CD4-positive, alpha-beta memory T cell (primary cell): ENCODE results near the gene CCDC57. TPM values are rescaled to one million over a fixed set of nuclear protein-coding genes. Genes with fewer than 3 reads are reported as not detected.

Experiments
- CTCF ChIA-PET: fragments of 350-600 bp; sonication (Branson Sonifier 250); formaldehyde crosslinking; loops from one replicate; lab custom pipeline; 2021; ENCODE audit warnings: inconsistent platforms; ENCODE audit not compliant: partially characterized antibody; lab: Charles Lee
- POLR2A ChIA-PET: fragments of 350-600 bp; sonication (Branson Sonifier 250); formaldehyde crosslinking; loops from one replicate; lab custom pipeline; 2021; ENCODE audit not compliant: partially characterized antibody; lab: Charles Lee
- DNase-seq, 5 donors: peaks; one replicate each; pipeline versions ENCODE4 v3.0.0 to v3.0.0-alpha.2; 2020 to 2022; ENCODE audit warnings: mixed read lengths in 1 of 5
- H3K27ac ChIP-seq: one replicate; pipeline ENCODE4 v1.7.0; 2013; ENCODE audit warnings: low read depth, low read length
- H3K27me3 ChIP-seq: 2 replicates; pipeline ENCODE4 v1.7.0; 2013; ENCODE audit warnings: mild to moderate bottlenecking, low read length, moderate library complexity; ENCODE audit not compliant: insufficient read depth
- H3K36me3 ChIP-seq: 2 replicates; pipeline ENCODE4 v1.7.0; 2013; ENCODE audit warnings: mild to moderate bottlenecking, low read length, moderate library complexity; ENCODE audit not compliant: insufficient read depth
- H3K4me1 ChIP-seq: 2 replicates; pipeline ENCODE4 v1.7.0; 2013; ENCODE audit warnings: mild to moderate bottlenecking, low read length, moderate library complexity; ENCODE audit not compliant: insufficient read depth
- H3K4me3 ChIP-seq, 2 donors: one replicate each; pipeline ENCODE4 v1.7.0; 2013; ENCODE audit warnings: low read length in 2 of 2, mild to moderate bottlenecking in 1 of 2
- H3K9me3 ChIP-seq, 2 donors: one replicate each; pipeline ENCODE4 v1.7.0; 2013; ENCODE audit warnings: low read length in 2 of 2, control low read depth in 1 of 2; ENCODE audit not compliant: control insufficient read depth in 1 of 2
- H3K27ac Mint-ChIP-seq, 7 donors: one replicate each; pipeline ENCODE4 v1.8.0; 2020 to 2021; ENCODE audit warnings: mixed read lengths in 7 of 7, mild to moderate bottlenecking in 6 of 7, inconsistent platforms in 3 of 7, moderate library complexity in 3 of 7
- H3K27me3 Mint-ChIP-seq, 2 donors: one replicate each; pipeline ENCODE4 v1.8.0; 2020 to 2021; ENCODE audit warnings: mixed read lengths in 2 of 2
- H3K36me3 Mint-ChIP-seq, 2 donors: one replicate each; pipeline ENCODE4 v1.8.0; 2020 to 2021; ENCODE audit warnings: mixed read lengths in 2 of 2, inconsistent platforms in 1 of 2, mild to moderate bottlenecking in 1 of 2
- H3K4me1 Mint-ChIP-seq, 4 donors: one replicate each; pipeline ENCODE4 v1.8.0; 2020 to 2021; ENCODE audit warnings: mixed read lengths in 4 of 4, mild to moderate bottlenecking in 1 of 4
- H3K4me3 Mint-ChIP-seq, 8 donors: one replicate each; pipeline ENCODE4 v1.8.0; 2020 to 2021; ENCODE audit warnings: mixed read lengths in 8 of 8, mild to moderate bottlenecking in 7 of 8, moderate library complexity in 6 of 8, inconsistent platforms in 3 of 8
- H3K9me3 Mint-ChIP-seq, 8 donors: one replicate each; pipeline ENCODE4 v1.8.0; 2020 to 2021; ENCODE audit warnings: mixed read lengths in 8 of 8, mild to moderate bottlenecking in 5 of 8, inconsistent platforms in 3 of 8, moderate library complexity in 1 of 8
- intact Hi-C: fragments of 100-400 bp; cut with micrococcal nuclease; formaldehyde crosslinking; loops from one replicate; pipeline ENCODE4 v1.15.1; 2023
- polyA plus RNA-seq, 2 donors: library from polyadenylated mRNA; unstranded; fragments of 300-500 nt; fragmentation: Illumina TruSeq; gene quantifications; one replicate each; pipeline ENCODE4 v1.2.3, GENCODE V29; 2021
- total RNA-seq, 2 experiments: library from RNA; stranded (reverse); gene quantifications; one replicate each; pipeline ENCODE4 v1.2.3, GENCODE V29; 2021

CCDC57 gene
- total and polyA plus RNA-seq, 4 experiments from 2014 or later: 41.6 to 88.7 (median 62.0) TPM

DNA sequence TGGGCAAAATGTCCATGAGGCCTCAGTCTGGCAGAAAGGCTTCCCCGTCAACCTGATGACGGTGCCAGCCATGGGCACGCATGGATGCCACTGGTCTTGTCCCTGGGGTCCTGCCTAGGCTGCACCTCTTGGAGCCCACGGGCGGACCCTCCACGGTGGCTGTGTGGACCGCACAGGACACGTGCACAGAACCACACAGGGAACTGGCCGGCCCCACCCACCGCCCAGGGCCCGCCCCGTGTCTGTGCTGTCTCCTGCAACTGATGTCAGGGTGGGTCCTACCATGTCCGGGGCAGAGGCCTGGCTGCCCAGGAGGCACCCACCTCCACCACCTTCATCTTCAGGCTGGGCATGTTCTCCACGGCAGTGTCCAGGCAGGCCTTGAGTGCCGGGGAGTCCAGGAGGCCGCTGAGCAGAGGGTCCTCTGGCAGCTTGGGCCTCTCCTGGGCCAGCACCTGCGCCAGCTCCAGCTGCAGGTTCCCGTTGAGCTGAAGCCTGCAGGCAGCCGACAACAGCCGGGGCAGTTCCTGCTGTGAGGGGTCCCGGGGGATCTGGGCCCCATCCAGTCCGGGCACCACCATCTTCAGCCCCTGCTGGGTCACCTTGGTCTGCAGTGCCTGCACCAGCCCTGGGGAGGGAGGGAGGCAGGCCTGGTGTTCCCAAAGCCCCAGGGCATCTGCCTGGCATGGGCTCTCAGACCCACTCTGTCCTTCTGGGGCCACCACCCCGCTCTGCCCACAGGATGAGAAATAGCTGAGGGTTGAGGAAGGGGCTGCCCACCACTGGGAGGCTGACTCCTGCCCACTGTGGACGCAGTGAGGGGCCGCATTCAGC, 126.5 kb downstream of the CCDC57 start:
- Histone ChIP-seq H3K4me3 (no peak overlapping the region), H3K9me3 (no peaks in the 10 kb centered on the region), H3K36me3 (peaks cover 54% of the 10 kb centered on the region), H3K27me3 (no peaks in the 10 kb centered on the region), H3K4me1 (no peaks in the 10 kb centered on the region), H3K27ac (no peak overlapping the region)
- Mint-ChIP-seq H3K27me3 (no peaks in the 10 kb centered on the region), H3K36me3 (peaks cover 5 to 20% of the 10 kb centered on the region in 2 donors), H3K27ac (peak overlapping the region in 1 of 7 donors; percentile 35), H3K4me1 (no peaks in the 10 kb centered on the region), H3K9me3 (no peaks in the 10 kb centered on the region), H3K4me3 (no peak overlapping the region)
- ChIA-PET POLR2A (interaction anchor here (1.6 kb wide), 1 partner anchor 20 kb away, joined by 4 read pairs; no protein-coding TSS in a partner anchor), CTCF (no interaction called here)
- intact Hi-C loops: no loop called here
- peak in 1 of 5 donors; percentile 19 for DNase-seq

DNA sequence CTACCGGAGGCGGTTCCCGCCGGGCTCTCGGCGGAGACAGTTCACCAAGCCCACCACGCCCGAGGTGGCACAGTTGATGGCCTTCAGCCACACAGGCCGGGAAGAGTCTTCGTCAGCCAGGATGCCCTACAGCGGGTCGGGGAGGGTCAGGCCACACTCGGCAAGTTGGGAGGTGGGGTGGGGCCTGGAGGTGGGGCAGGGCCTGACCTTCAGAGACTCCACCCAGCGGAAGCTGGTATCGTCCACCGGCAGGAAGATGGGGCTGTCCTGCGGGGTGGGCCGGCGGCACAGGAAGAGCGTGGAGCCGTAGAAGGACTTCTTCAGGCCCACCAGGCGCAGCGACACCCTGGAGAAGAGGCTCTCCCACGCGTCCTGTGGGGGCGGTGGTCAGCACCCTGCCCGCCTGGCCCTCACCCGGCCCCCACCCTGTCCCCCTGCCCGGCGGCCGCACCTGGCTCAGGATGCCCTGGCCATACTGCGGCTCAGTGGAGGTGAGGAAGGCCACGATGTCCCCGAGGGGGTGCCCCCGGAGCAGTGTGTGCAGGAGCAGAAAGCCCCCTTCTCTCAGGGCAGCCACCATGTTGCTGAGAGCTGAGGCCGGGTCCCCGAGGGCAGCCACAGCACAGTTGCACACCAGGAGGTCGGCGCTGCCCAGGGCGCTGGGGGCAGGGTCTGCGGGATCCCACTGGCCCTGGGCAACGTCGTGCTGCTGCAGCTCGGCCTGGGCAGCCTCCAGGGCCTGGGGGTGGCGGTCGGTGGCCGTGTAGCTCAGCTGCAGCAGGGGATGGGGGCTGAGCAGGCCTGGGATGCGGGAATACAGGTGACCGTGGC, 127.4 kb downstream of the CCDC57 start:
- Mint-ChIP-seq H3K4me1 (no peaks in the 10 kb centered on the region), H3K27ac (no peak overlapping the region)

DNA sequence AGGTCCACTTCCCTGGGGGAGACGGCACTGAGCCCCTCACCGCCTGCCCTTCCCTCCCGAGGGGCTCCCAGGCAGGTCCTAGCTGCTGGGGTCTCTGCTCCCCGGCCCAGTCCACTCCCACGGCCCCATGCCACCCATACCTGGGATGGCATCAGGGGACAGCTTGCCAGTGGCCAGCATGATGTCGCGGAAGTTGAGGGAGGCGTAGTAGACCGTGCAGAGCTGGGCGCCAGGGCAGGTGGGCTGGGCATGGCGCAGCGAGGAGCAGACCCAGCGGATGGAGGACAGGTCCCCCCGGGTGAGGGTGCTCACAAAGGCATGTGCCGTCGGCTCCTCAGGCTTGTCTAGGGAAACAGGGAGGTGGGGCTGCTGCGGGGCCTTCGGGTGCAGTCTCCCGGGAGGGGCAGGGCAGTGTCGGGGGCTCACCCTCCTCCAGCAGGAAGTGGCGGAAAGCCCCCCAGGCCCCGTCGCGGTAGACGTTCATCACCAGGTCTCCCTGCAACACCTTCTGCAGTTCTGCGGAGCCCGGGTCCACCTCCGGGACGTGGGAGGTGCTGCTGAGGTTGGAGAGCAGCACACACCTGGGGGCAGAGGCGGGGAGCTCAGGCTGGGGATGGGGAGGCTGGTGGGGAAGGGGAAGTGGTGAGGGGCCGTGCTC, 128.1 kb downstream of the CCDC57 start:
- no peaks in the 10 kb centered on the region for H3K9me3 ChIP-seq
- intact Hi-C loops: no loop called here
- Mint-ChIP-seq H3K27me3 (no peaks in the 10 kb centered on the region), H3K9me3 (no peaks in the 10 kb centered on the region), H3K36me3 (peaks cover 7 to 19% of the 10 kb centered on the region in 2 donors), H3K27ac (no peak overlapping the region), H3K4me3 (no peak overlapping the region), H3K4me1 (no peaks in the 10 kb centered on the region)
- no peaks in the 10 kb centered on the region for H3K4me1 ChIP-seq
- H3K36me3 ChIP-seq: peaks cover 45% of the 10 kb centered on the region
- no peaks in the 10 kb centered on the region for H3K27me3 ChIP-seq
- H3K4me3 ChIP-seq: no peak overlapping the region
- peak in 1 of 5 donors; percentile 43 for DNase-seq
- H3K27ac ChIP-seq: no peak overlapping the region
- CTCF ChIA-PET: no interaction called here
- POLR2A ChIA-PET: no interaction called here

More for the DNA sequence above, 127.4 kb downstream of the CCDC57 start:
- H3K4me3 ChIP-seq: no peak overlapping the region
- intact Hi-C loops: no loop called here
- no peaks in the 10 kb centered on the region for H3K27me3 ChIP-seq
- CTCF ChIA-PET: no interaction called here
- no peaks in the 10 kb centered on the region for H3K9me3 Mint-ChIP-seq
- no peaks in the 10 kb centered on the region for H3K27me3 Mint-ChIP-seq
- peak in 1 of 5 donors; percentile 36 for DNase-seq
- no peaks in the 10 kb centered on the region for H3K9me3 ChIP-seq
- no peaks in the 10 kb centered on the region for H3K4me1 ChIP-seq
- H3K36me3 ChIP-seq: peaks cover 51% of the 10 kb centered on the region
- peaks cover 5 to 20% of the 10 kb centered on the region in 2 donors for H3K36me3 Mint-ChIP-seq
- POLR2A ChIA-PET: no interaction called here
- H3K4me3 Mint-ChIP-seq: no peak overlapping the region
- no peak overlapping the region for H3K27ac ChIP-seq

GRCh38 chr17:82083533-82084359, 128.9 kb downstream of the CCDC57 start:
- H3K27me3 ChIP-seq: no peaks in the 10 kb centered on the region
- Mint-ChIP-seq H3K27ac (no peak overlapping the region), H3K27me3 (no peaks in the 10 kb centered on the region), H3K9me3 (no peaks in the 10 kb centered on the region), H3K4me1 (no peaks in the 10 kb centered on the region), H3K4me3 (peak overlapping the region in 1 of 8 donors; percentile 41), H3K36me3 (peaks cover 7 to 17% of the 10 kb centered on the region in 2 donors)
- POLR2A ChIA-PET: no interaction called here
- CTCF ChIA-PET: no interaction called here
- H3K27ac ChIP-seq: no peak overlapping the region
- H3K4me3 ChIP-seq: no peak overlapping the region
- peak in 1 of 5 donors; percentile 21 for DNase-seq
- no peaks in the 10 kb centered on the region for H3K9me3 ChIP-seq
- H3K36me3 ChIP-seq: peaks cover 43% of the 10 kb centered on the region
- no peaks in the 10 kb centered on the region for H3K4me1 ChIP-seq
- intact Hi-C loops: no loop called here

- H3K27ac Mint-ChIP-seq: no peak overlapping the region
- no peaks in the 10 kb centered on the region for H3K4me1 Mint-ChIP-seq
- no peak for DNase-seq
- CTCF ChIA-PET: no interaction called here
- H3K4me3 Mint-ChIP-seq: no peak overlapping the region
- Histone ChIP-seq H3K4me3 (no peak overlapping the region), H3K27me3 (no peaks in the 10 kb centered on the region), H3K4me1 (no peaks in the 10 kb centered on the region), H3K9me3 (no peaks in the 10 kb centered on the region), H3K36me3 (peaks cover 36% of the 10 kb centered on the region), H3K27ac (no peak overlapping the region)
- peaks cover 7 to 16% of the 10 kb centered on the region in 2 donors for H3K36me3 Mint-ChIP-seq
- intact Hi-C loops: no loop called here
- POLR2A ChIA-PET: no interaction called here
- no peaks in the 10 kb centered on the region for H3K9me3 Mint-ChIP-seq
- no peaks in the 10 kb centered on the region for H3K27me3 Mint-ChIP-seq
These were observed 129.6 kb downstream of the CCDC57 start for GRCh38 chr17:82083009-82083408.

GRCh38 chr17:82082456-82082855, 130.2 kb downstream of the CCDC57 start:
- Mint-ChIP-seq H3K4me1 (no peaks in the 10 kb centered on the region), H3K27ac (no peak overlapping the region), H3K9me3 (no peaks in the 10 kb centered on the region), H3K27me3 (no peaks in the 10 kb centered on the region), H3K4me3 (no peak overlapping the region), H3K36me3 (peaks cover 7 to 16% of the 10 kb centered on the region in 2 donors)
- intact Hi-C loops: no loop called here
- CTCF ChIA-PET: no interaction called here
- Histone ChIP-seq H3K36me3 (peaks cover 31% of the 10 kb centered on the region), H3K4me3 (no peak overlapping the region), H3K9me3 (no peaks in the 10 kb centered on the region), H3K27ac (no peak overlapping the region), H3K27me3 (no peaks in the 10 kb centered on the region), H3K4me1 (no peaks in the 10 kb centered on the region)
- POLR2A ChIA-PET: no interaction called here
- DNase-seq: no peak
